Measurements from ENCODE around the gene PDGFRA.

The PDGFRA gene

GRCh38 chr4:54218736-54219135 is 10.4 kb upstream of the PDGFRA start (continued):
- TF ChIP-seq, protein P1, sequence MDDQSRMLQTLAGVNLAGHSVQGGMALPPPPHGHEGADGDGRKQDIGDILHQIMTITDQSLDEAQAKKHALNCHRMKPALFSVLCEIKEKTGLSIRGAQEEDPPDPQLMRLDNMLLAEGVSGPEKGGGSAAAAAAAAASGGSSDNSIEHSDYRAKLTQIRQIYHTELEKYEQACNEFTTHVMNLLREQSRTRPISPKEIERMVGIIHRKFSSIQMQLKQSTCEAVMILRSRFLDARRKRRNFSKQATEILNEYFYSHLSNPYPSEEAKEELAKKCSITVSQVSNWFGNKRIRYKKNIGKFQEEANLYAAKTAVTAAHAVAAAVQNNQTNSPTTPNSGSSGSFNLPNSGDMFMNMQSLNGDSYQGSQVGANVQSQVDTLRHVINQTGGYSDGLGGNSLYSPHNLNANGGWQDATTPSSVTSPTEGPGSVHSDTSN (CRISPR knock-in tag; IDR thresholded peaks at IDR 0.05) = no peak
- TF ChIP-seq ZNF629 (tag by site-specific recombination; IDR thresholded peaks at IDR 0.05) (no peak), ZNF701 (tag by site-specific recombination; IDR thresholded peaks at IDR 0.05) (no peak), ZNF341 (tag by site-specific recombination; IDR thresholded peaks at IDR 0.05; ENCODE audit: low read depth) (no peak), KLF7 (tag by site-specific recombination; IDR thresholded peaks at IDR 0.05; ENCODE audit: borderline replicate concordance) (no peak), OSR2 (tag by site-specific recombination; IDR thresholded peaks at IDR 0.05) (no peak), BCL6B (tag by site-specific recombination; IDR thresholded peaks at IDR 0.05) (no peak)
- TF ChIP-seq, protein P2, sequence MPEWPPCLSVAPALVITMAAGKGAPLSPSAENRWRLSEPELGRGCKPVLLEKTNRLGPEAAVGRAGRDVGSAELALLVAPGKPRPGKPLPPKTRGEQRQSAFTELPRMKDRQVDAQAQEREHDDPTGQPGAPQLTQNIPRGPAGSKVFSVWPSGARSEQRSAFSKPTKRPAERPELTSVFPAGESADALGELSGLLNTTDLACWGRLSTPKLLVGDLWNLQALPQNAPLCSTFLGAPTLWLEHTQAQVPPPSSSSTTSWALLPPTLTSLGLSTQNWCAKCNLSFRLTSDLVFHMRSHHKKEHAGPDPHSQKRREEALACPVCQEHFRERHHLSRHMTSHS (tag by site-specific recombination; IDR thresholded peaks at IDR 0.05) = no peak

- H3K4me1 ChIP-seq (ENCODE audit: control insufficient read depth, insufficient read depth, low read length) = no peaks in the 10 kb centered on the region
- ChIA-PET CTCF (interaction anchor here (0.7 to 4.6 kb wide), 2 partner anchors 317 to 319 kb away, joined by 3 to 29 read pairs; no protein-coding TSS in a partner anchor), POLR2A (no interaction called here)
- H3K27ac ChIP-seq (ENCODE audit: extremely low read depth, low read depth, low read length) = no peak overlapping the region
- H3K4me3 ChIP-seq (ENCODE audit: low read depth, low read length) = no peak overlapping the region
- no peaks in the 10 kb centered on the region for H3K9me3 ChIP-seq (ENCODE audit: control insufficient read depth, insufficient read depth, low read depth, low read length)
- TF ChIP-seq ZFP41 (tag by site-specific recombination; IDR thresholded peaks at IDR 0.05; ENCODE audit: borderline replicate concordance) (no peak), ZNF280D (tag by site-specific recombination; IDR thresholded peaks at IDR 0.05) (no peak), ZNF266 (tag by site-specific recombination; IDR thresholded peaks at IDR 0.05; ENCODE audit: low read depth) (no peak), ZNF366 (tag by site-specific recombination; conservative IDR thresholded peaks at IDR 0.05) (no peak), ZNF449 (tag by site-specific recombination; IDR thresholded peaks at IDR 0.05) (no peak), BCL11B (tag by site-specific recombination; IDR thresholded peaks at IDR 0.05; ENCODE audit: low read depth) (no peak), ZXDB (tag by site-specific recombination; IDR thresholded peaks at IDR 0.05) (no peak), ZNF600 (tag by site-specific recombination; IDR thresholded peaks at IDR 0.05) (no peak), ZNF48 (tag by site-specific recombination; IDR thresholded peaks at IDR 0.05) (no peak), ZBTB10 (tag by site-specific recombination; IDR thresholded peaks at IDR 0.05) (no peak)
- TF ChIP-seq, protein P3, sequence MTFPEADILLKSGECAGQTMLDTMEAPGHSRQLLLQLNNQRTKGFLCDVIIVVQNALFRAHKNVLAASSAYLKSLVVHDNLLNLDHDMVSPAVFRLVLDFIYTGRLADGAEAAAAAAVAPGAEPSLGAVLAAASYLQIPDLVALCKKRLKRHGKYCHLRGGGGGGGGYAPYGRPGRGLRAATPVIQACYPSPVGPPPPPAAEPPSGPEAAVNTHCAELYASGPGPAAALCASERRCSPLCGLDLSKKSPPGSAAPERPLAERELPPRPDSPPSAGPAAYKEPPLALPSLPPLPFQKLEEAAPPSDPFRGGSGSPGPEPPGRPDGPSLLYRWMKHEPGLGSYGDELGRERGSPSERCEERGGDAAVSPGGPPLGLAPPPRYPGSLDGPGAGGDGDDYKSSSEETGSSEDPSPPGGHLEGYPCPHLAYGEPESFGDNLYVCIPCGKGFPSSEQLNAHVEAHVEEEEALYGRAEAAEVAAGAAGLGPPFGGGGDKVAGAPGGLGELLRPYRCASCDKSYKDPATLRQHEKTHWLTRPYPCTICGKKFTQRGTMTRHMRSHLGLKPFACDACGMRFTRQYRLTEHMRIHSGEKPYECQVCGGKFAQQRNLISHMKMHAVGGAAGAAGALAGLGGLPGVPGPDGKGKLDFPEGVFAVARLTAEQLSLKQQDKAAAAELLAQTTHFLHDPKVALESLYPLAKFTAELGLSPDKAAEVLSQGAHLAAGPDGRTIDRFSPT (tag by site-specific recombination; IDR thresholded peaks at IDR 0.05) = no peak
- TF ChIP-seq, protein P4, sequence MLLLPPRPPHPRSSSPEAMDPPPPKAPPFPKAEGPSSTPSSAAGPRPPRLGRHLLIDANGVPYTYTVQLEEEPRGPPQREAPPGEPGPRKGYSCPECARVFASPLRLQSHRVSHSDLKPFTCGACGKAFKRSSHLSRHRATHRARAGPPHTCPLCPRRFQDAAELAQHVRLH (tag by site-specific recombination; IDR thresholded peaks at IDR 0.05) = no peak
- H3K36me3 ChIP-seq (ENCODE audit: control insufficient read depth in 2 of 2, insufficient read depth in 1 of 2, low read length in 2 of 2) = no peaks in the 10 kb centered on the region
Observed at GRCh38 chr4:54224996-54225597, 4.0 kb upstream of the PDGFRA start.

Measured in HEK293 (cell line).